HL-60/S4 treated with phorbol 12-myristate 13-acetate at 8.2 ng/mL for 4 days and 3 days (cell line): ENCODE measurements around the gene MNX1.

Experiments
- in situ Hi-C: fragments of 300-500 bp; cut with MboI; formaldehyde crosslinking; loops from 2 replicates; pipeline ENCODE4 v1.15.0; 2022; ENCODE audit warnings: low sequenced_read_pairs

The MNX1 gene

DNA sequence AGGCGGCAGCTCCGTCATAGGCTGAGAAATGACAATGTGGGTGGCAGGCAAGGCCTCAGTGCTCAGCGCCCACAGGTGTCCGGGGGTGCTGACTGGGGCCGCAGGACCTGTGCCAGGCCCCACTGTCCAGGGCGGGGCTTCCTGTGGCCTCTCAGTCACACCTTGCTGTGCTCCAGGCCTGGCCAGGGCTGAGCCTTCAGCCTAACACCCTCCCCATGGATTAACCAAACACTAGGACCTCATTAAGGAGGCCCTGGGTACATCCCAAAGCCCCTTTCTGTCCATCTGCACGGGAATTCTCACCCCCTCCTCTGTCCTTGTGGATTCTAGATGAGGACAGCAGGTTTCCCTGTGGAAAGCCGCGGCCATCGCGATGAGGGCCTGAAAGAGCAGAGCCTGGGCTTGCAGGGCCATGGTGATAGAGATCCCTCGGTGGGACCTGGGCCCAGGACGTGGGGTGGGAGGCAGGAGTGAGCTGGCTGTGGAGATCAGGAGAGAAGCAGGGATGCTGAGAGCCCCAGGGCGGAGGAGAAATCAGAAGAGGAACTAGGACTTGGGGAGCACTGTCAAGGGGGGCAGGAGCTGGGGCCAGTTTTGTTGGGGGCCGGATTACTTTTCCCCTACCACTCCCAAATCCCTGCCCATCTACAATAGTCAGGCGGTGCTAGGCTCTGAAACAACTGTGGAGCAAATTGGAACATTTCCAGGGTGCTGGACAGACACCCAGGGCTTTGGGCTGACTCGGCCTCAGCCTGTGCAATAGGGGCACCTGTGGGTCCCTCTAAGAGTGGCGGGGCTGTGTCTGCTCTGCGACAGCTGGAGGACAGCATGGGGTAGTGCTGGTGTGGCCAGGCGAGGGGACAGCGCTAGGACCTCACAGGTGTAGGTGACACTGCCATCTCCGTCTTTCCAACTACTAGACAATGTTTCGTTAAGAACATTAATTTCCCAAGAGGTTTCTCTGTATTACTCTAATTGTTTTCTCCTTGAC, 23.3 kb upstream of the MNX1 start:
- in situ Hi-C loops, result no loop called here

DNA sequence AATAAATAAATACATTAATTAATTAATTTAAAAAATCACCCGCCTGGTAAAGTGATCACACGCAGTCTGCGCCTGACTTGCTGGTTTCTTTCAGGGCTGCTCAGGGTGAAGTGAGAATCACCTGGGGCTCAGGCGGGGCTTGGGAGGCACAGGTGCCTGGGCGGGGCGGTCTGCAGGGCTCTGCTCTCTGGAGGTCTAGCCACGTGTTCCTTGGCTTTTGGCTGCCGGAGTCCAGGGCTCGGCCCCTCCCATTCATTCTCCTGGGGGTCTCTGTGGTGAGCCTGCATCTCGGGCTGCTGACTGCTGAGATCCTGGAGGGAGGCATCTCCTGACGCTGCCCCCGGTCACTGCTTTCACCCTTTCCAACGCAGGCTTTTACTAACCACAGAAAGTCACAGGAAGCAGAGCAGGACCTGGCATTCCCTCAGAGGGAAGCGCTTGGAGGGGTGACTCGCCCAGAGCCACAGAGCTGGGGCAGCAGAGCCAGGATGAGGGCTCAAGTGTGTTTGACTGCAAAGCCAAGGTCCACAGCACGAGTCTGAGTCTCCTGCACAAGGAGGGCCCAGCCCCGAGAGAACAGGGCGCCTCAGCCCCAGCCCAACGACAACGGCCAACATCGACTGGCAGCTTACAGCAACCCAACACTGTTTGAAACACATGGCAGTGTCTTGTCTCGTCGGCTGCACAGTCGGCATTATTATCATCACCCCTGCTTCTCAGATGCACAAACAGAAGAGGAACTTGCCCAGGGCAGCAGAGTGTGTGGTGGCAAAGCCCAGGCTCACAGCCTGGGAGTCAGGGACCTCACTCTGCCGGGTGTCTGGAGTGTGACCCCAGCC, 22.4 kb upstream of the MNX1 start:
- in situ Hi-C loops, result no loop called here

DNA sequence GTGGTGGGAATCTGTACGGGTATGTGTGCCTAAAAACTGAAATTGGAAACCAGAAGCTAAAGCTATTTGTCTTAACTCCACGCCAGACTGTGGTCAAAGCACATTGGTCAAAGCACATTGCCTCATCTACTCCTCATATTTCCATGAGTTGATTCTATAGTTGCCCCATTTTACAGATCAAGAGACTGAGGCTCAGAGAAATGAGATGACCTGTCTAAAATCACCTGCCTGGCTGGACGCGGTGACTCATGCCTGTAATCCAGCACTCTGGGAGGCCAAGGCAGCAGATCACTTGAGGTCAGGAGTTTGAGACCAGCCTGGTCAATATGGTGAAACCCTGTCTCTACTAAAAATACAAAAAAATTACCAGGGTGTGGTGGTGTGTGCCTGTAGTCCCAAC, 21.7 kb upstream of the MNX1 start:
- in situ Hi-C loops, result no loop called here

DNA sequence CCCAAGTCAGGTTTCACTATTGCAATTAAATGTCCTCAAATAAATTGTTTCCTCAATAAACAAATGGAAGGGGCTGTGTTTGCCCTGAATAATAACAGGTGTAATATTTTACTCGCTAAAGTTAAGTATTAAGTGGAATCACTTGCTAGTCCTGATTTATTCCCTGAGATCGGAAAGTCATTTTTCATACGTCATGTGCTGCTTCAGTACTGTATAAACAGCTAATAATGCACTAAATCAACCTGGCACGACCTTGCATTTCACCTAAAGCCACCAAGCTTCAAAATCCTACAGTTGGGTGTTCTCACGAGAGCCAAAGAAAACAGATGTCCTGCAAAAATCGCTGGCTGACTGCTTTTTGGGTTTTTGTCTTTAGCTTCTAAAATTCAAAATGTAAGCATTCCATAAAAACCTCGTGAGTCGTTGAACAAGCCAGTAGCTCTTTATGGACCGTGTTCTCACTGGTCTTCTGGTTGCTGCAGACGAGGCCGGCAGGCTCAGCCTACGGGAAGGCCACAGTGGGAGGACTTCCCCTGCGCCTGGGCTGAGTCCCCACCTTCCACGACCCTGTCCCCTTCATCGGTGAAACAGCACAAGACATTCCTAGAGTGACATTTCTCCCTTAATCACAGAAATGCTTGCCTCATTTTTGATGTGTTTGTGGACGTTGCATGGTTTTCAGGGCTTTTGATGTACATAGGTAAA, 17.9 kb upstream of the MNX1 start:
- in situ Hi-C loops, result no loop called here

DNA sequence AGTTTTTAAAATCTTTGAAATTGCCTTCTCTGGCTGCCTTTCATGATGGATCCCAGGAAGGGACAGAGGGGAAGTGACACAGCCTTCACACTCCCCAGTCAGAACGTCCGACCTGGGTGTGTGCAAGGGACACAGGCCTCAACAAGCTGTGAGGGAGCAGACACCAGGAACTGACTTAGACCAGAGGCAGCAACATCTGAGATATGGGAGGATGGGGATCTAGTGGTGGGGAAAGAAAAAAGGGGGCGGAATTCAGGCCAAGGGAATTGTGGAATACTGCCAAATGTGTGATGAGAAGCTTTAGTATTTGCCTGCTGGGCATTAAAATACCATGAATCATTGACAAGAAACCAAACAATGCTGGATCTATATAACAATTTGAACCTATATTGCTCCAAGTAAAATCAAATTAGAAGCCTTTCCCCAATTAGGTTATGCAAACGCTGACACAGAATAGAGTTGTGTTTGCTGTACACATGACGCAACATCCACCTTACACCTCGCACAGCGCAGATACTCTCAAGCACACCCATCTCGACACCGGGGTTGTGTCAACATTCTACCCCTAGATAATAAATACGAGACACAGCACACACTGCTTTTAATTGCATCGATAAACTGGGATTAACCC, 17.2 kb upstream of the MNX1 start:
- in situ Hi-C loops, result no loop called here

DNA sequence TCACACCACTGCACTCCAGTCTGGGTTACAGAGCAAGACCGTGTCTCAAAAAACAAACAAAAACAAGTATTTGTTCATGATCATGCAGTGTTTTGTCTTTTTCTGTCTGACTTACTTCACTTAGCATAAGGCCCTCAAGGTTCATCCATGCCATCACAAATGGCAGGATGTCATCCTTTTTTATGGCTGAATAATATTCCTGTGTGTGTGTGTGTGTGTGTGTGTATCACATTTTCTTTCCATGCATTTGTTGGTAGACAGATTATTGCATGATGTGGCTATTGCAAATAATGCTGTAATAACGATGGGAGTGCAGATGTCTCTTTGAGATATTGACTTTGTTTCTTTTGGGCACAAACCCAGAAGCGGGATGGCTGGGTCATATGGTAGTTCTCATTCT, 14.3 kb upstream of the MNX1 start:
- in situ Hi-C loops, result no loop called here

DNA sequence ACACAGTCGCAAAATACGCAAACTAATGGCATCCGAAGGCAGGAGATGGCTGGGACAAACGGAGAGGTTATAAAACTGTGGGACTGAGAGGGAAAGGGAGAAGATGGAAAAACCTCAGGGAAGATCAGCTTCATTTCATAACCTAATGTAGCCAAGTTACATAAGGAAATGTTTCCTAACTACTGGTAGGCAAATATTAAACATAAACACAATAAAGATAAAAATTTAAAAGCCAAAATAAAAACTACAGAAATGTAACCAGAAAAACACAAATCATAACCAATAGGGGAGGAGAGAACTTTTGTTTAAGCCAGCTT, 13.1 kb upstream of the MNX1 start:
- in situ Hi-C loops, result no loop called here

DNA sequence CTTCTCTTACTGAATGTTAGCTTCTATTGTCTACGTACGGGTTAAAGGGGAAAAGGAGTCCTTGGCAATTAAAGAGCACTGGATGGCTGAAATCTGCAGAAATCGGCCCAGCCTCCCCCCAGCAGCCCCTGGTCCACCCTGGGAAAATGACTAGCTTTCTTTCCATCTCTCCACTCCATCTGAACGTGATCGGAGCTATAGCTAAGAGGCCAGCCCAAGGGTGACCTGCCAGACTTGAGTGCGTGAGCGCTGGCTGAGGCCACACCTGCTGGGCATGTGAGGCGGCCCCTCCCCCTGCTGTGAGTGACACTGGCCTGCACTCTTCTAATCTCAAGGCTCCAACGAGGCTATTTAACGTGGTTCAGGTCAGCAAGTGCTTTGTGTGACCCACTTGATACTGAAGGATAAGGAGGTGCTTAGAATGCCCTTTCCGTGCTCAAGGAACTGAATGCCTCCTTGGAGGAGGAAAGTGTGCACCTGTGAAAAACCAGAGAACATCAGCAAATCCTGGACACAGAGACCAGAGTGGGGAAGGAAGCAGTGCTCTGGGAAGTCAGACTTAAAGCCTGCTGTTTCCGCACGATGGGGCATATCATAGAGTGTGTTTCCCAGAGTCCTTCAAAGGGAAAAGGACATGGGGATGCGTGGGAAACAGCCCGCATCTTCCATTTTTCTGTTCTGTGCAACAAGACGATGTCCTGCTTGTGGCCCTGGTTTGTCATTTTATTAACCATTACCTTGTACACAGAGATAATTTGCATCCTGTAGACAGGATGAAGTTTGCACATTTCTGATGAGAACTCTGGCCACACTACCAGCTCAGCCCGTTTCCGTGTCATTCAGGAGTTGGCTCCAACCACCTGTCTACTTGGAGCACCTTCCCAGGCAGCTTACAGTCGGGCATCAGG, 12.5 kb upstream of the MNX1 start:
- in situ Hi-C loops, result no loop called here

DNA sequence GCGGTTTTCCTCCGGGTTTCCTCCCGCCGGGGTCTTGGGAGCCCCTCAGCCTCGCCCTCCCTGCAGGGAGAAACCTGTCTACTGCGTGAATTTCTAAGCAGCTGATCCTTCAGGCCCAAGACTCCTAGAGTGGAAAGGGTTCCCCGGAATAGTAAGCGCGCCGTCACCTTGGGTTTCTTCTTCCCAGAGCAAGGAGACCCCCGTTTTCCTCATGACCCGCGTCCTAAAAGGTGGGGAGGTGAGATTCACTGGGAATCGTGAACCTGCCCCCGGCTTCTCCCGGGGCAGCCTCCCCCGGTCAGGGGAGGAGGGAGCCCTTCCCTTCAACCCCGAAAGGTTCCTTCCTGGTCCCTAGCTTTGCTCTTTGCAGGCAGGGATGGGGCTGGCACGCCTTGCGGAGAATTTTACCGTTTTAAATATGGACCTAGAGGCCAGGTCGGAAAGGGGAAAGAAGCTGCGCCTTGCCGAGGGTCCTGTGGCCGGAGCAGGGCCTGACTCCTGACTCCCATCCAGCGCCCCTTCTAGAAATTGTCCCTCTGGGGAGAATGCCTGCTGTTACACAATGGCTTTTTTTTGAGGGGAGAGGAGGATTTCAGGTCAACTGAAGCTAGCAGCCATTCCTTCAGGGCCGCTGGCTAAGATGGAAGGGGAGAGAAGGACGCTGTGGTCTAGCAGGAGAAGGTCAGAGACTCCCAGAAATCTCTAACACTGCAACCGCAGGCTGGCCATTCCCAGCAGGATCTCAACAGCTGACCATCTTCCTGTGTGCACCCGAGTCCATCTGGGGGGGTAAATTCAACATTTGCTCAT, 11.6 kb upstream of the MNX1 start:
- in situ Hi-C loops, result no loop called here

DNA sequence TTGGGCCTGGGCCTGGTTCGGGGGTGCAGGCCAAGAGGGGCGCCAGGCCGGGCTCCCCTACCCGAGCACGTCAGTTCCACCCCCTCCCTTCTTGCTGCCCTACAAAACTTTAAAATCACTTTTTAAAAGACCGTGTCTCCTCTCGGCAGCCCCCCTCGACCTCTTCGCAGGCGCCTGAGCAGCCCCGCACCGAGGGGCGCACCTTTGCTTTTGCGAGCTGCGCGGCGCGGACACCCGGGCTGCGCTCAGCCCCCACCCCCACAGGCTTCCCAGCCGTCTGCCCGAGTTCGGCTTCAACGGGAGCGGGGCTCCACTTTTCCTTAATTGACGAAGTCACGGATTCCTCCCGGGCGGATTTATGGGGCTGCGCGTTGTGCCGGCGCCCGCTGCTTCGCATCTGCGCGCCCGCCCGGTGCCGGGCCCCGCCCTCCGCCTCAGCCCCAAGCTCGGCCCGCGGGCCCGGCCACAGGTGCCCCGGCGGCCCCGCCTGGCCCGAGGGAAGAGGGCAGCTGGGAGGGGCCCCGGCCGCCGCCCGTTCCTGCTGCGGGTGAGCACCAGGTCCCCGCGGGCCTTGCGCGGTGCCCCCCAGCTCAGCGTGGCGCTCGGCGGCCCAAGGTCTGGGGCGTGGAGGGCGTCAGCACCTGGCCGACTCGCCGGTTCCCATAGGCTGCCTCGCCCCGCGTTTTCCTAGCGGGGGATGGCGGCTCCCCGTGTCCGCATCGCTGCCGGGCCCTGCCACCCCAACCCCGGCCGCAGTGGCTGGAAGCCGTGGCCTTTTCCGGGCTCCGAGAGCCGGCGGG, 10.8 kb upstream of the MNX1 start:
- in situ Hi-C loops, result no loop called here

DNA sequence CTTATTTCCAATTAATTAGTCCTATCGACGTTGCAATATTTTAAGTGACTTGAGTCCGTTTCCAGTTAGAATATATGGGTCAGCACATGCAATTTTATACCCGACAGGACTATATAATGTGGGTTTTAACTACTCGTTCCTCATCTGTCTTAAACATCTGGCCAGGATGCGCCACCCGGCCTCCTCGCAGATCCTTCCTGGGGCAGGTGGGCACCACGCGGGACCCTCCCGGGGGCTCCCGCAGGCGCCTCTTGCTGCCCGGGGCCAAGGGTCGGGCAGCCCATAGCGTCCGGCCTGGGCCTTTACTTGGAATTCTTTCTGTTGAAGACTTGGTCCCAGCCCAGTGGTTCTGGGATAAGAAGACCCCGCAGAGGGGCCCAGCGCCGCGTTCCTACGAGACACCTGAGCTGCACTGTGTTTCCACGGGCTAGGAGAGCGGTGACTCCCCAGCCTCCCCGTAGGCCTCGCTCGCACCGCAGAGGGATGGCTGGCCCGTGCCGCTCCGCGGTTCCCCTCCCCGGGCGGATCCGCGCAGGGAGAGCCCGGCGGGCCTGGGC, 10.1 kb upstream of the MNX1 start:
- in situ Hi-C loops, result no loop called here

DNA sequence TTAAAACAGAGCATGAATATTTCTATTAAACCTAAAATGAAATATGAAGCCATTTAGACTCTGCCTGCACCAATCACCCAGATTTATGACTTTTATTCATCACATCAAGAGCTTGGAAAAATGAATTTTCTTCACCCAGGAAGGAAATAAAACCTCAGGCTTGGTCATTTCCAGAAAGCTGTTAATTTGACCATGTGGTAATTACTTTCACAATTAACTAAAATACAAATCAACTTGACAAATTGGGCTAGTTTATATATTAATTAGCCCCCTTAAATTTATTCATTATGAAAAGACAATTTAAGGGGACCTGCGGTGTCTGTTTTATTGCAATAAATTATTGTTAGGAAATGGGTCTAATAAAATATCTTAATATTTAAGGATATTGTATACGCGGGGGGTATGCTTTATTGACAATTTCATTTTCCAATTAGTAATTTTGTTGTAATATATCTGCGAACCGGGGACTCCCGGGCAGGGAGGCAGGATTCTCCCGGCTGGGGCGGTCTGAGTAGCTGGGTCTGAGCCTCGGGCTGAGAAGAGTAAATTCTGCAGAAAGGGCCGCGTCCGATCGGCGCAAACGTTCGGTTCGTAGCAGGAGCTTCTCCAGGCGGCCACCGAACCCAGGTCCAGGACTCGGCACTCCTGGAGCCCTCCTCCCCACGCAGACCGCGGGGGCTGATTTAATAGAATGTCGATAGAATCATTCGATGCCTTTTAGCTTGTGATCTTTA, 9.4 kb upstream of the MNX1 start:
- in situ Hi-C loops, result no loop called here

DNA sequence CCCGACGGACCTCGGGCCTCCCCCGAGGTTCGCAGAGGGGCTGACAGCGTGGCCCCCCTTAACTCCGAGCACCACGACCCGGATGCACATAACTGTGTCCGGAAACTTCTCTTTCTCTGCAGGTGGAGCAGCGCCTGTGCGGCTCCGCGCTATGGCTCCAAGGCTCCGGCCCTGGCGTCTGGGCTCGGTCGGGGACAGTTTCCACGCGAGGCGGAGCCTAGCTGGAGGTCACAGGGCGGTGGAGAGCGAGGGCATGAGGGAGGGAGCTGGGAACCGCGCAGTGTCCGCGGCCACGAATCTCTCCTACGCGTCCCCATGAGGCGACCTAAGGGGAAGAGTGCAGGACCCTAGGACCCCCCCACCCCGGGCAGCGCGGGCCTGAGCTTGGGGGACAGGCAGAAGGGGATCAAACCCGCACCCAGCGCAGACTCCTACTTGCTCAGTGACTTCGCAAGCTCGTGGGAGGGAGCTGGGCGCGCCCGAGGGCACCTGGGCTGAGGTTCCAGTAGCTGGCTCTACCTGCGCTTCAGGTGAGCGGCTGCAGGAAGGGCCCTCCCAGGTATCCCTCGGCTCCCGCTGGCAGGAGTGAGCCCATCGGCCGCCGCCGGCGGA, 8.6 kb upstream of the MNX1 start:
- in situ Hi-C loops, result no loop called here

DNA sequence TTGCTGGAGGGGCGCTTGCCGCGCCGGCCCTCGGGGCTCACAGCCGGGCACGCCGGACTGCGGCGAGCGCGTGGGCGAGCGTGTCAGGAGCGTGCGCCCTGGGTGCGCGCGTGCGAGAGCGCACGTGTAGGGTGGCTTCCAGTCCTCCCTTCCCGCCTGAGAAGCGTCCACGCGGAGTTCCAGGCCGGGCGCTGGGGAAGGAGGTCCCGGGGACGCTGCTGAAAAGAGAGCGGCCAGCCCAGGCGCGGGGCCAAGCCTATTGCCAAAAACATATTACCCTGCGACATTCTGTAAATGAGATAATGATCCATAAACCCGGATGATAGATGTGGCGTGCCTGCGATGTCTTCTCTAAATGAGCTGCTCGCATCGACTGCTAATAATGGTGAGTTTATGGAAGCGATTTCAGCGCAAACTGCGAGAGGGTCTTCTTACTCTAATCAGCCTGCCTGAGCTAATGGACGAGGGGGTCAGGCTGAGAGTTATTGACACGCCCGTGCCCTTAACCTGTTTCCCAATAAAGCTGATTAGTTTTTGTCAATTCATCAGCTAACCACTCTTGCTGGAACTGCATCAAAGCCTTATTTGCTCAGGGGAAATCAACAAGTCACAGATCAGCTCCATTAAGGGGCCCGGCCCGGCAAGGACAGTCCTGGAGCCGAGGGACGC, 8.0 kb upstream of the MNX1 start:
- in situ Hi-C loops, result no loop called here

DNA sequence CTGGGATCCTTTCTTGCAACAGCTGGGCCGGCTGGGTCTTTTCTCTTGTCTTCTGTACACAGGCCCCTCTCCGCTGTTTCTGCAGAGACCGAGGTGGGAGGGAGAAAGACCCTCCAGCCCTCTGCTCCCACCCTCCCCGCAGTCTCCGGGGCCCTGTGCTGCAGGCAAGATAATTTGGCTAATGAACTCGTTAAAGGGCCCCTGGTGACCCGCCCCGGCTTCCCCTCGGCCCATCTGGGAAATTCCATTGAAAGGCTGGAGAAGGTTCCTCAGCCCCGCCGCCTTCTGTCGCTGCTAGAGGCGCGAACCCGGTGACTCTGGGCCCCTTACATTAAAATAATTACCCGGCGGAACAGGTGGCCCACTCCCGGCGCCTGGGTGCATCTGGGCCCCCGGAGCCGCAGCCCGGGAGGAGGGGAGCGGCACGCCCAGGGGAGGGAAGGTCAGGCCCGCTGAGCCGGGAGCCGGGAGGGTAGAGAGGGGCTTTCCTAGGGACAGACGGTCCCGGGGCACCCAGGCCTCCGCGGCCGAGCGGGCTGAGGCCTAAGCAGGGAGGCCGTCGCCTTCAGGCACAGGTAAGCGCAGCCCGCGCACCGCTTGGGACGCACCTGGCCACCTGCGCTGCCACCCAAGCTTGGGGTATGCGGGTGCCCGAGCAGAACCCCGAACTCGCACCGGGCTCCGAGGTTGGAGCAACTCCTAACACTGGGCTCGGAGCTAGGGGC, 7.3 kb upstream of the MNX1 start:
- in situ Hi-C loops, result no loop called here

DNA sequence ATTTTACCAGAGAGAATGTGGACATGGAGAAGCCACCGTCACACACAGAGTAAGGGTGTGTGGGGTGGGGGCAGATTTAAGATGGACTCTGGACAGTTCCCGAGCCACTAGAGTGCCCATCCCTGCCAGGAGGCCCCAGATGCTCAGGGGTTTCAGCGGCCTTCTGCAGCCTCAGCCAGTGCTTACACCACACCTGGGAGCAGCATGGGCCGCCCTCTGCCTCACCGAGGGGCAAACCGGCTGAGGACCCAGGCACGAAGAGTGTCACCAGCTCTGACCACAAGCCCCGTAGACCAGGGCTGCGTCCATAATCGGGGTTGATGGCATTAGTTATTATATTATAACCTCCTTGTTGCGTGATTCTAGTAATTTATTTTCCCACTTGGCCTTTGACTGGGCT, 6.7 kb upstream of the MNX1 start:
- in situ Hi-C loops, result no loop called here
